Vagina (tissue), 2 donors: ENCODE data around the gene ASPG.

Experiments used
- POLR2A ChIP-seq, 2 donors: fragments of 450-650 bp; IDR thresholded peaks; one replicate each; pipeline ENCODE4 v1.6.1; 2017; ENCODE audit warnings: antibody characterized with exemption in 2 of 2, mild to moderate bottlenecking in 2 of 2, moderate library complexity in 2 of 2
- POLR2AphosphoS5 ChIP-seq, 2 donors: sonication (generic); formaldehyde crosslinking; IDR thresholded peaks; one replicate each; pipeline ENCODE4 v1.9.0; 2017; ENCODE audit warnings: antibody characterized with exemption in 2 of 2, mild to moderate bottlenecking in 2 of 2, low read depth in 1 of 2; ENCODE audit not compliant: insufficient read depth in 1 of 2

DNA sequence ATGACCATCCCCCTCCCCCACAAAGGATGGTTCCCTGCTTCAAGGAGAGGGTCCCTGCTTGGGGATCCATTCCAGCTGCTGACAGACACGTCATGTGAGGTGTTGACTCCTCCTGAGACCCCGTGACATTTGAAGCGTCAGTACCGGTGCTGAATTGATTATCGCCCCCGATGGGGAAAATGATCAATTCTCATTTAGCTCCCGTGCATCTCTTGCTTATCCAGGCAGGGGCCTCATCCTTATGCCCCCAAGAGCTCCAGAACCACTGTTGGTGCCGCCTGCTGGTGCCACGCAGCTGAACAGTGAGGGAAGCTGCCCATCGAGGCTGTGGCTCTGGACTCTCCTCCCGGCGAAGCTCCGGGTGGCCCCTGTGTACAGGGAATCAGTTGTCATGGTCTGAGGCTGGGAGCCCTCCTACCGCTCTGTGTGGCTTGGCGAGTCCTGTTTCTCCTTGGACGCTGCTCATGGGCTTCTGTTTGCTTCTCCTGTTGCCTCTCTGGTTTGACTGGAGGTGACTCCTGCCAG, 57.5 kb downstream of the ASPG start:
- TF ChIP-seq POLR2A (IDR thresholded peaks at IDR 0.05) (no peak), POLR2AphosphoS5 (IDR thresholded peaks at IDR 0.05; ENCODE audit: insufficient read depth in 1 of 2, low read depth in 1 of 2) (no peak)
